Ishikawa (cell line): ENCODE data around the gene MYCBP2.

Experiments used
- CEBPB ChIP-seq: IDR thresholded peaks from 2 replicates; pipeline ENCODE4 v1.6.1; 2012
- CREB1 ChIP-seq: IDR thresholded peaks from 2 replicates; pipeline ENCODE4 v1.6.1; 2012; ENCODE audit warnings: low read depth
- EGR1 ChIP-seq: IDR thresholded peaks from 2 replicates; pipeline ENCODE4 v1.6.1; 2012
- EP300 ChIP-seq: IDR thresholded peaks from 2 replicates; pipeline ENCODE4 v1.6.1; 2012; ENCODE audit warnings: borderline replicate concordance
- FOXM1 ChIP-seq: IDR thresholded peaks from 2 replicates; pipeline ENCODE4 v1.6.1; 2012; ENCODE audit warnings: low read depth, borderline replicate concordance
- NFIC ChIP-seq: IDR thresholded peaks from 2 replicates; pipeline ENCODE4 v1.6.1; 2012
- RAD21 ChIP-seq: IDR thresholded peaks from 2 replicates; pipeline ENCODE4 v1.6.1; 2012; ENCODE audit warnings: low read depth
- TAF1 ChIP-seq: IDR thresholded peaks from 2 replicates; pipeline ENCODE4 v1.6.1; 2012; ENCODE audit warnings: low read depth, mild to moderate bottlenecking
- TCF12 ChIP-seq: IDR thresholded peaks from 2 replicates; pipeline ENCODE4 v1.6.1; 2012; ENCODE audit warnings: low read depth
- TEAD4 ChIP-seq: IDR thresholded peaks from 2 replicates; pipeline ENCODE4 v1.6.1; 2012
- YY1 ChIP-seq: IDR thresholded peaks from 2 replicates; pipeline ENCODE4 v1.6.1; 2012; ENCODE audit warnings: low read depth
- ZBTB7A ChIP-seq: IDR thresholded peaks from 2 replicates; pipeline ENCODE4 v1.6.1; 2012; ENCODE audit warnings: low read depth
- TF ChIP-seq, protein P1 (sequence below): IDR thresholded peaks from 2 replicates; pipeline ENCODE4 v1.6.1; 2012
- TF ChIP-seq, protein P2 (sequence below): IDR thresholded peaks from 2 replicates; pipeline ENCODE4 v1.6.1; 2012; ENCODE audit warnings: low read depth, mild to moderate bottlenecking
- TF ChIP-seq, protein P3 (sequence below): IDR thresholded peaks from 2 replicates; pipeline ENCODE4 v1.6.1; 2012

Gene MYCBP2

DNA sequence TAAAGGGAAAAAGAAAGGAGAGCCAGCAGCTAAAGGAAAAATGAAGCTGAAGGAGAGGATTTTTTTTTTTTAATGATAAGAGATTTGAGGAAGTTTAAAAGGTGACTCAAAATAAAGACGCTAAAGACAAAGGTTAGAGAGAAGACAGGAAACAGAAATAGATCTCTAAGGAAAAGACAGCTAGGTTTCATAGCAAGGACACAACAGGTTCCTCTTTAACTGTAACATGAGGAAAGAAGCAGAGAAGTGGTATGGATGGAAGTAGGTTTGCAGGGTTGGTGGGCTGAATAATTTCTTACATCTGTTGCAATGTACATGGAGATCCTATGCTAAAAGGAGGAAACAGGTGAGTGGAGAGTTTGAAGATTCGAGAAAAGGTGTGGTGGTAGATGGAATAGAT is 107.5 kb downstream of the MYCBP2 start:
- TF ChIP-seq FOXM1, result no peak
- TF ChIP-seq NFIC, result no peak
- TF ChIP-seq CEBPB, result no peak
- no peak for TF ChIP-seq RAD21
- TF ChIP-seq, protein P1, sequence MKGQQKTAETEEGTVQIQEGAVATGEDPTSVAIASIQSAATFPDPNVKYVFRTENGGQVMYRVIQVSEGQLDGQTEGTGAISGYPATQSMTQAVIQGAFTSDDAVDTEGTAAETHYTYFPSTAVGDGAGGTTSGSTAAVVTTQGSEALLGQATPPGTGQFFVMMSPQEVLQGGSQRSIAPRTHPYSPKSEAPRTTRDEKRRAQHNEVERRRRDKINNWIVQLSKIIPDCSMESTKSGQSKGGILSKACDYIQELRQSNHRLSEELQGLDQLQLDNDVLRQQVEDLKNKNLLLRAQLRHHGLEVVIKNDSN, result no peak
- no peak for TF ChIP-seq YY1
- no peak for TF ChIP-seq ZBTB7A
- no peak for TF ChIP-seq CREB1
- no peak for TF ChIP-seq TAF1
- TF ChIP-seq, protein P2, sequence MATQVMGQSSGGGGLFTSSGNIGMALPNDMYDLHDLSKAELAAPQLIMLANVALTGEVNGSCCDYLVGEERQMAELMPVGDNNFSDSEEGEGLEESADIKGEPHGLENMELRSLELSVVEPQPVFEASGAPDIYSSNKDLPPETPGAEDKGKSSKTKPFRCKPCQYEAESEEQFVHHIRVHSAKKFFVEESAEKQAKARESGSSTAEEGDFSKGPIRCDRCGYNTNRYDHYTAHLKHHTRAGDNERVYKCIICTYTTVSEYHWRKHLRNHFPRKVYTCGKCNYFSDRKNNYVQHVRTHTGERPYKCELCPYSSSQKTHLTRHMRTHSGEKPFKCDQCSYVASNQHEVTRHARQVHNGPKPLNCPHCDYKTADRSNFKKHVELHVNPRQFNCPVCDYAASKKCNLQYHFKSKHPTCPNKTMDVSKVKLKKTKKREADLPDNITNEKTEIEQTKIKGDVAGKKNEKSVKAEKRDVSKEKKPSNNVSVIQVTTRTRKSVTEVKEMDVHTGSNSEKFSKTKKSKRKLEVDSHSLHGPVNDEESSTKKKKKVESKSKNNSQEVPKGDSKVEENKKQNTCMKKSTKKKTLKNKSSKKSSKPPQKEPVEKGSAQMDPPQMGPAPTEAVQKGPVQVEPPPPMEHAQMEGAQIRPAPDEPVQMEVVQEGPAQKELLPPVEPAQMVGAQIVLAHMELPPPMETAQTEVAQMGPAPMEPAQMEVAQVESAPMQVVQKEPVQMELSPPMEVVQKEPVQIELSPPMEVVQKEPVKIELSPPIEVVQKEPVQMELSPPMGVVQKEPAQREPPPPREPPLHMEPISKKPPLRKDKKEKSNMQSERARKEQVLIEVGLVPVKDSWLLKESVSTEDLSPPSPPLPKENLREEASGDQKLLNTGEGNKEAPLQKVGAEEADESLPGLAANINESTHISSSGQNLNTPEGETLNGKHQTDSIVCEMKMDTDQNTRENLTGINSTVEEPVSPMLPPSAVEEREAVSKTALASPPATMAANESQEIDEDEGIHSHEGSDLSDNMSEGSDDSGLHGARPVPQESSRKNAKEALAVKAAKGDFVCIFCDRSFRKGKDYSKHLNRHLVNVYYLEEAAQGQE, result no peak
- no peak for TF ChIP-seq EP300
- no peak for TF ChIP-seq TEAD4
- no peak for TF ChIP-seq EGR1

DNA sequence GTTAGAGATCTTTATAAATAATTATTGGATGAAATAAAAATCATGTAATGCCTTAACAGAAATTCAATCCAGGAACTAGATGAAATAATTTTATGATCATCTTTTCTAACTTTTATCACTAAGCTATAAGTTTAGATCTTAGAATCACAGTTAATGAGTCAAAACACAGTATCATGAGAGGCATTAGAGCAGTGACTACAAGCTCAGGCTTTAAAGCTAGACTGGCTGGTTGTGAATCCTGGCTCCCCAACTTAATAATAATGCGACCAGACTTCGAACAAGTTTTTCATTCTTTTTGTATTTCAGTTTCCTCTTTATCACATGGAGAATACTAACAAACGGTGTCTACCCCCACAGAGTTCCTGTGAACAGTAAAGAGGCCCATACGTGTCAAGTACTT is 108.6 kb downstream of the MYCBP2 start:
- TF ChIP-seq EGR1, result no peak
- TF ChIP-seq, protein P3, sequence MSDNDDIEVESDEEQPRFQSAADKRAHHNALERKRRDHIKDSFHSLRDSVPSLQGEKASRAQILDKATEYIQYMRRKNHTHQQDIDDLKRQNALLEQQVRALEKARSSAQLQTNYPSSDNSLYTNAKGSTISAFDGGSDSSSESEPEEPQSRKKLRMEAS, result no peak

DNA sequence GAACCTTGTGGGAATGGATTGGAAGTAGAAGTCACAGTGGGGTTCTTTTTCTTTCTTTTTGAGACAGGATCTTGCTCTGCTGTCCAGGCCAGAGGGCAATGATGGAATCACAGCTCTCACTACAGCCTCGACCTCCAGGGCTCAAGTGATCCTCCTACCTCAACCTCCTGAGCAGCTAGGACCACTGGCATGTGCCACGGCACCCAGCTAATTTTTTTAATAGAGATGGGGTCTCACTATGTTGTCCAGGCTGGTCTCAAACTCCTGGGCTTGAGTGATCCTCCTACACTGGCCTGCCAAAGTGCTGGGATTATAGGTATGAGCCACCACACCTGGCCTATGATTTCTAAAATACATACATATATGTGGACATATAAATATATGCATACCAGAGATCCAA is 111.4 kb downstream of the MYCBP2 start:
- TF ChIP-seq NFIC (no peak), CREB1 (no peak), ZBTB7A (no peak), FOXM1 (no peak), EGR1 (no peak), RAD21 (no peak), YY1 (no peak), CEBPB (no peak), TCF12 (no peak), EP300 (no peak), TAF1 (no peak), TEAD4 (no peak)
- TF ChIP-seq, protein P1, result no peak
- TF ChIP-seq, protein P2, result no peak
- TF ChIP-seq, protein P3, result no peak

DNA sequence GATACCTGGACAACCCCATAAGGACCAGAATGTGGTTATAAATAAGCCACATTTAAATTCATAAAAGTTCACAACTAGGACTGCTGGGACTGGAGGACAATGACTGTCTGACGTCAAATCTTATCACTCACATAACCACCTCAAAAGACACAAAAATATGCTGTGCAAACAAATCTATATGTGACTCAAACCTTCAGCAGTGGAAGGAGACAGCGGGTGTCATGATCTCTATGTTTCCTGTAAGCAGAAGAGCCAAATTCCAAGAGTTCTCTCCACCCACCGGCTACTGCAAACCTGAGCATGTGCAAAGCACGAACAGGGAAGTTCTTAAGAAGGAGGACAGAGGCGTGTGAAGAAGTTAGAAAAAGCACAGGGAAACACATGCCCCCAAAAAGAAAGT is 113.2 kb downstream of the MYCBP2 start:
- TF ChIP-seq TAF1, result no peak
- TF ChIP-seq TEAD4, result no peak
- no peak for TF ChIP-seq RAD21
- TF ChIP-seq EP300, result no peak
- TF ChIP-seq NFIC, result no peak

DNA sequence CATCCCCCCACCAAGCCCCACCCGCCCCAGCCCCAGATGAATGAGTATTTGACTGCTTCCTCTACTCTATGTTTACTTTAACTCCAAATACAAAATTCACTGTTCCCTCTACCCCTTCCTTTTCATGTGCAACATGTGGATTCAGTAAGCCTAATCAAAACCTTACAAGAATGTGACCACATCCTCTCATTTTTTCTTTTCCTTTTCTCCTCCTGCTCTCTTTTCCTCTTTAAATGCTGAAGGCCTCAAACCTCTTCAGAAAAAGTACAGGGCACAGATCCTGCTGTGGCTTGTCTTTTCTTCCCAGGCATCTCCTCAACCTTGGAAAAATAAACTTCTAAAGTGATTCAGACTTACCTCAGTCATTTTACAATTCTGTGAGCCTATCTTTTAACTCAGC is 119.0 kb downstream of the MYCBP2 start:
- TF ChIP-seq, protein P3, result no peak
- TF ChIP-seq CREB1, result no peak
- no peak for TF ChIP-seq CEBPB
- no peak for TF ChIP-seq EP300
- TF ChIP-seq, protein P2, result no peak
- TF ChIP-seq NFIC, result no peak
- TF ChIP-seq, protein P1, result no peak
- no peak for TF ChIP-seq TCF12
- no peak for TF ChIP-seq YY1
- no peak for TF ChIP-seq TEAD4
- TF ChIP-seq RAD21, result no peak
